Breast epithelium (tissue), 3 donors: ENCODE results near the gene GLIS1.

ENCODE experiments used
- CTCF ChIP-seq, 3 donors: fragments of 450-650 bp; IDR thresholded peaks; one replicate each; pipeline ENCODE4 v1.5.1; 2016 to 2017; ENCODE audit warnings: antibody characterized with exemption in 3 of 3, mild to moderate bottlenecking in 3 of 3, moderate library complexity in 3 of 3
- POLR2A ChIP-seq: fragments of 450-650 bp; IDR thresholded peaks from one replicate; pipeline ENCODE4 v1.6.1; 2016; ENCODE audit warnings: antibody characterized with exemption, mild to moderate bottlenecking, moderate library complexity
- POLR2AphosphoS5 ChIP-seq, 3 donors: sonication (generic); formaldehyde crosslinking; IDR thresholded peaks; one replicate each; pipeline ENCODE4 v1.6.1; 2017; ENCODE audit warnings: antibody characterized with exemption in 3 of 3

DNA sequence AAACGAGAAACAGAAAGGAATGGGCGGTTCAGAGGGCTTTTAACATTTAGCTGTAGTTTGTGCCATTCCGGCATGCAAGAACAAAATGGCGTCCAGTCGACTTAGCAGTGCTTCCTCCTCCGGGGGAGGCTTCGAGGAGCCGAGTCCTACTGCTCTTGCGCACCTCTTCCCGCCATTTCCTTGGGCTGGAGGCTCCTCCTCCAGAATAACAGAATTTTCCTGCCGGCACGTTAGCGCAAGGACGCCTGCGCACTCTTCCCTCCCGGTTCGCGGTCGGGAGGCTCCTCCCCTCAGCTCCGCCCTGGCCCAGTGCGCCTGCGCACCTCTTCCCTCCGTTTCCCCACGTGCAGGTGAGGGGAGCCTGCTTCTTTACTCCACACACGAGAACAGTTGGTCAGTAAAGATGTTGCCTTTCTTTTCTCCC is 278.7 kb downstream of the GLIS1 start:
- no peak for TF ChIP-seq CTCF (IDR thresholded peaks at IDR 0.05)
- TF ChIP-seq POLR2A = no peak
- TF ChIP-seq POLR2AphosphoS5 (IDR thresholded peaks at IDR 0.05) = no peak
